GM12878 (cell line): ENCODE results near the gene RFXANK. TPM values are rescaled to one million over a fixed set of nuclear protein-coding genes. Genes with fewer than 3 reads are reported as not detected.

ENCODE experiments used
- CHD2 ChIP-seq: IDR thresholded peaks from 2 replicates; pipeline ENCODE4 v1.6.1; 2011; ENCODE audit warnings: low read depth, low read length, improper control_type of control experiment, borderline replicate concordance
- ZNF24 ChIP-seq: fragments of 450-650 bp; IDR thresholded peaks from 2 replicates; pipeline ENCODE4 v1.6.1; 2017; ENCODE audit warnings: antibody characterized with exemption, mild to moderate bottlenecking
- polyA plus RNA-seq, 11 experiments: library from polyadenylated mRNA; depleted of rRNA in 4 of 11; unstranded in 6 of 11; stranded (reverse) in 5 of 11; fragments of >200 nt; fragmentation: Nextera tagmentation in 4 of 11; fragmentation: Illumina TruSeq in 1 of 11; extraction: Ambion mirVana in 4 of 11; extraction: Trizol in 1 of 11; gene quantifications; 1 replicate in 1 of 11; 2 replicates in 10 of 11; pipeline versions ENCODE4 v1.2.1 to v1.2.3, GENCODE V29; 2011 to 2016; ENCODE audit warnings: inconsistent platforms in 2 of 11, missing spikeins in 2 of 11, low read depth in 1 of 11
- total RNA-seq, 4 experiments: library from RNA; depleted of rRNA in 3 of 4; stranded (reverse); fragments of >200 nt in 3 of 4; fragmentation: Illumina TruSeq in 1 of 4; extraction: Trizol in 1 of 4; gene quantifications; 2 replicates each; pipeline versions ENCODE4 v1.2.1 to v1.2.3, GENCODE V29; 2013 to 2021
- TF ChIP-seq, protein P1 (sequence below): fragments of 450-650 bp; IDR thresholded peaks from 2 replicates; pipeline ENCODE4 v1.6.1; 2017; ENCODE audit warnings: mild to moderate bottlenecking, moderate library complexity
- TF ChIP-seq, protein P2 (sequence below): fragments of 450-650 bp; IDR thresholded peaks from 2 replicates; pipeline ENCODE4 v1.6.1; 2018; ENCODE audit warnings: mild to moderate bottlenecking, low read depth, moderate library complexity; ENCODE audit not compliant: partially characterized antibody
- TF ChIP-seq, protein P3 (sequence below): IDR thresholded peaks from 2 replicates; pipeline ENCODE4 v1.6.1; 2012; ENCODE audit warnings: low read depth, low read length, improper control_type of control experiment
- TF ChIP-seq, protein P4 (sequence below): fragments of 450-650 bp; IDR thresholded peaks from 2 replicates; pipeline ENCODE4 v1.6.1; 2014; ENCODE audit warnings: mild to moderate bottlenecking

Gene RFXANK
- total and polyA plus RNA-seq, 10 of the 15 experiments (the other 5 are each of a cell fraction or from before 2014, with no cell fraction given), result 70.8 to 125 (median 95.7) TPM

DNA sequence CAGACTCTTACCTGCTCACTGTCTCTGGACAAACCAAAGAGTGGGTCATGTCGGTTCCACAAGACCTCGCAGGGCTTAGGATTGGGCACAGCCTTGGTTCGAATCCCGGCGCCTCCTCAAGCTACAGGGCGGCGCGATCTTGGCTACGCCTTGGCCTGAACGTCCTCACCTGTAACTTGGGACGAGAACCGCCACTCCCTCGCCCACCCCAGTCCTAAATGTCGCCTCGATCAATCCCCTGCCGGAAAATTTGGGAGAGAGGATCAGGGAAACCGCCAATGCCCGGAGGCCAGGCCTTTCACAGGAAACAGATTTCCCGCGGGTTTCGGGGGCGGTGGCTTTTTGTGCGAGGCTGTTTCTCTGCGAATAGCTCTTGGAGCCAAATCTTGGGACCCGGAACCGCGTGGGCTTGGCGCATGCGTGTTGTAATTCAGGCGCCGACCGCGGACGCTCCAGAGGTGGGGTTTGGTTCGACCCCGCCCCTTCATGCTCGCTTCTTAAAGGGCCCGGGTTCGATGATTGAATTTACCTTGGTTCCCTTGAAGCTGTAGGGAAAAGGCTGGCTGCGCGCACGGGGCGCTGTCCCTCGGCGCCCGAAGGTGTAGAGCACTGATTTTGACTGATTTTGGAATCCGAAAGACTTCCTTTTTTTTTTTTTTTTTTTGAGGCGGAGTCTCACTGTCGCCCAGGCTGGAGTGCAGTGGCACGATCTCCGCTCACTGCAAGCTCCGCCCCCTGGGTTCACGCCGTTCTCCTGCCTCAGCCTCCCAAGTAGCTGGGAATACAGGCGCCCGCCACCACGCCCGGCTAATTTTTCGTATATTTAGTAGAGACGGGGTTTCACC, 11.2 kb downstream of the RFXANK start, which contains the start of gene NR2C2AP (continued):
- TF ChIP-seq, protein P1, sequence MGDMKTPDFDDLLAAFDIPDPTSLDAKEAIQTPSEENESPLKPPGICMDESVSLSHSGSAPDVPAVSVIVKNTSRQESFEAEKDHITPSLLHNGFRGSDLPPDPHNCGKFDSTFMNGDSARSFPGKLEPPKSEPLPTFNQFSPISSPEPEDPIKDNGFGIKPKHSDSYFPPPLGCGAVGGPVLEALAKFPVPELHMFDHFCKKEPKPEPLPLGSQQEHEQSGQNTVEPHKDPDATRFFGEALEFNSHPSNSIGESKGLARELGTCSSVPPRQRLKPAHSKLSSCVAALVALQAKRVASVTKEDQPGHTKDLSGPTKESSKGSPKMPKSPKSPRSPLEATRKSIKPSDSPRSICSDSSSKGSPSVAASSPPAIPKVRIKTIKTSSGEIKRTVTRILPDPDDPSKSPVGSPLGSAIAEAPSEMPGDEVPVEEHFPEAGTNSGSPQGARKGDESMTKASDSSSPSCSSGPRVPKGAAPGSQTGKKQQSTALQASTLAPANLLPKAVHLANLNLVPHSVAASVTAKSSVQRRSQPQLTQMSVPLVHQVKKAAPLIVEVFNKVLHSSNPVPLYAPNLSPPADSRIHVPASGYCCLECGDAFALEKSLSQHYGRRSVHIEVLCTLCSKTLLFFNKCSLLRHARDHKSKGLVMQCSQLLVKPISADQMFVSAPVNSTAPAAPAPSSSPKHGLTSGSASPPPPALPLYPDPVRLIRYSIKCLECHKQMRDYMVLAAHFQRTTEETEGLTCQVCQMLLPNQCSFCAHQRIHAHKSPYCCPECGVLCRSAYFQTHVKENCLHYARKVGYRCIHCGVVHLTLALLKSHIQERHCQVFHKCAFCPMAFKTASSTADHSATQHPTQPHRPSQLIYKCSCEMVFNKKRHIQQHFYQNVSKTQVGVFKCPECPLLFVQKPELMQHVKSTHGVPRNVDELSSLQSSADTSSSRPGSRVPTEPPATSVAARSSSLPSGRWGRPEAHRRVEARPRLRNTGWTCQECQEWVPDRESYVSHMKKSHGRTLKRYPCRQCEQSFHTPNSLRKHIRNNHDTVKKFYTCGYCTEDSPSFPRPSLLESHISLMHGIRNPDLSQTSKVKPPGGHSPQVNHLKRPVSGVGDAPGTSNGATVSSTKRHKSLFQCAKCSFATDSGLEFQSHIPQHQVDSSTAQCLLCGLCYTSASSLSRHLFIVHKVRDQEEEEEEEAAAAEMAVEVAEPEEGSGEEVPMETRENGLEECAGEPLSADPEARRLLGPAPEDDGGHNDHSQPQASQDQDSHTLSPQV, result no peak
- TF ChIP-seq, protein P2, sequence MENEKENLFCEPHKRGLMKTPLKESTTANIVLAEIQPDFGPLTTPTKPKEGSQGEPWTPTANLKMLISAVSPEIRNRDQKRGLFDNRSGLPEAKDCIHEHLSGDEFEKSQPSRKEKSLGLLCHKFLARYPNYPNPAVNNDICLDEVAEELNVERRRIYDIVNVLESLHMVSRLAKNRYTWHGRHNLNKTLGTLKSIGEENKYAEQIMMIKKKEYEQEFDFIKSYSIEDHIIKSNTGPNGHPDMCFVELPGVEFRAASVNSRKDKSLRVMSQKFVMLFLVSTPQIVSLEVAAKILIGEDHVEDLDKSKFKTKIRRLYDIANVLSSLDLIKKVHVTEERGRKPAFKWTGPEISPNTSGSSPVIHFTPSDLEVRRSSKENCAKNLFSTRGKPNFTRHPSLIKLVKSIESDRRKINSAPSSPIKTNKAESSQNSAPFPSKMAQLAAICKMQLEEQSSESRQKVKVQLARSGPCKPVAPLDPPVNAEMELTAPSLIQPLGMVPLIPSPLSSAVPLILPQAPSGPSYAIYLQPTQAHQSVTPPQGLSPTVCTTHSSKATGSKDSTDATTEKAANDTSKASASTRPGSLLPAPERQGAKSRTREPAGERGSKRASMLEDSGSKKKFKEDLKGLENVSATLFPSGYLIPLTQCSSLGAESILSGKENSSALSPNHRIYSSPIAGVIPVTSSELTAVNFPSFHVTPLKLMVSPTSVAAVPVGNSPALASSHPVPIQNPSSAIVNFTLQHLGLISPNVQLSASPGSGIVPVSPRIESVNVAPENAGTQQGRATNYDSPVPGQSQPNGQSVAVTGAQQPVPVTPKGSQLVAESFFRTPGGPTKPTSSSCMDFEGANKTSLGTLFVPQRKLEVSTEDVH, result peak; percentile 84
- TF ChIP-seq, protein P3, sequence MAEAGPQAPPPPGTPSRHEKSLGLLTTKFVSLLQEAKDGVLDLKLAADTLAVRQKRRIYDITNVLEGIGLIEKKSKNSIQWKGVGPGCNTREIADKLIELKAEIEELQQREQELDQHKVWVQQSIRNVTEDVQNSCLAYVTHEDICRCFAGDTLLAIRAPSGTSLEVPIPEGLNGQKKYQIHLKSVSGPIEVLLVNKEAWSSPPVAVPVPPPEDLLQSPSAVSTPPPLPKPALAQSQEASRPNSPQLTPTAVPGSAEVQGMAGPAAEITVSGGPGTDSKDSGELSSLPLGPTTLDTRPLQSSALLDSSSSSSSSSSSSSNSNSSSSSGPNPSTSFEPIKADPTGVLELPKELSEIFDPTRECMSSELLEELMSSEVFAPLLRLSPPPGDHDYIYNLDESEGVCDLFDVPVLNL, result no peak
- no peak for TF ChIP-seq ZNF24
- TF ChIP-seq, protein P4, sequence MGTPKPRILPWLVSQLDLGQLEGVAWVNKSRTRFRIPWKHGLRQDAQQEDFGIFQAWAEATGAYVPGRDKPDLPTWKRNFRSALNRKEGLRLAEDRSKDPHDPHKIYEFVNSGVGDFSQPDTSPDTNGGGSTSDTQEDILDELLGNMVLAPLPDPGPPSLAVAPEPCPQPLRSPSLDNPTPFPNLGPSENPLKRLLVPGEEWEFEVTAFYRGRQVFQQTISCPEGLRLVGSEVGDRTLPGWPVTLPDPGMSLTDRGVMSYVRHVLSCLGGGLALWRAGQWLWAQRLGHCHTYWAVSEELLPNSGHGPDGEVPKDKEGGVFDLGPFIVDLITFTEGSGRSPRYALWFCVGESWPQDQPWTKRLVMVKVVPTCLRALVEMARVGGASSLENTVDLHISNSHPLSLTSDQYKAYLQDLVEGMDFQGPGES, result no peak
- no peak for TF ChIP-seq CHD2
